WTC11 (cell line): ENCODE measurements around the gene GRIN1. TPM values are rescaled to one million over a fixed set of nuclear protein-coding genes. Genes with fewer than 3 reads are reported as not detected.
A peak's percentile ranks its signal among the peaks of the same experiment; 100 is the strongest.

Experiments
- CBFB ChIP-seq: sonication (generic); formaldehyde crosslinking; IDR thresholded peaks from 2 replicates; pipeline ENCODE4 v1.8.1; 2022; ENCODE audit warnings: mild to moderate bottlenecking, low read depth, missing genetic modification reagents
- CREB1 ChIP-seq: sonication (generic); formaldehyde crosslinking; IDR thresholded peaks from 2 replicates; pipeline ENCODE4 v1.8.0; 2023; ENCODE audit warnings: mild to moderate bottlenecking, missing genetic modification reagents
- ELF4 ChIP-seq: sonication (generic); formaldehyde crosslinking; IDR thresholded peaks from 2 replicates; pipeline ENCODE4 v1.8.1; 2022; ENCODE audit warnings: low read depth, mild to moderate bottlenecking, moderate library complexity, missing genetic modification reagents
- ETV6 ChIP-seq: sonication (generic); formaldehyde crosslinking; IDR thresholded peaks from 2 replicates; pipeline ENCODE4 v1.8.1; 2022; ENCODE audit warnings: mild to moderate bottlenecking, missing genetic modification reagents
- FOXJ3 ChIP-seq: sonication (generic); formaldehyde crosslinking; IDR thresholded peaks from 2 replicates; pipeline ENCODE4 v1.9.0; 2021; ENCODE audit warnings: missing genetic modification reagents, mild to moderate bottlenecking, borderline replicate concordance
- IRF2 ChIP-seq: sonication (generic); formaldehyde crosslinking; IDR thresholded peaks from 2 replicates; pipeline ENCODE4 v1.8.0; 2022; ENCODE audit warnings: low read depth, missing genetic modification reagents, borderline replicate concordance
- JUN ChIP-seq: sonication (generic); formaldehyde crosslinking; IDR thresholded peaks from 2 replicates; pipeline ENCODE4 v1.8.0; 2023; ENCODE audit warnings: mild to moderate bottlenecking, missing genetic modification reagents
- NR2C2 ChIP-seq: sonication (generic); formaldehyde crosslinking; IDR thresholded peaks from 2 replicates; pipeline ENCODE4 v1.8.0; 2022; ENCODE audit warnings: mild to moderate bottlenecking, missing genetic modification reagents
- NR3C1 ChIP-seq: sonication (generic); formaldehyde crosslinking; conservative IDR thresholded peaks from 2 replicates; pipeline ENCODE4 v1.8.1; 2023; ENCODE audit warnings: low read depth, mild to moderate bottlenecking, missing genetic modification reagents
- SMAD4 ChIP-seq: sonication (generic); formaldehyde crosslinking; IDR thresholded peaks from 2 replicates; pipeline ENCODE4 v1.8.0; 2022; ENCODE audit warnings: mild to moderate bottlenecking, missing genetic modification reagents
- SOX15 ChIP-seq: fragments of 250-450 bp; sonication (Bioruptor Pico); IDR thresholded peaks from 2 replicates; pipeline ENCODE4 v1.9.0; 2021; ENCODE audit warnings: mild to moderate bottlenecking
- SP1 ChIP-seq: sonication (generic); formaldehyde crosslinking; conservative IDR thresholded peaks from 2 replicates; pipeline ENCODE4 v1.8.1; 2022; ENCODE audit warnings: missing genetic modification reagents
- TEAD4 ChIP-seq: sonication (generic); formaldehyde crosslinking; IDR thresholded peaks from 2 replicates; pipeline ENCODE4 v1.8.0; 2022; ENCODE audit warnings: mild to moderate bottlenecking, missing genetic modification reagents
- ZNF232 ChIP-seq: sonication (generic); formaldehyde crosslinking; IDR thresholded peaks from 2 replicates; pipeline ENCODE4 v1.8.0; 2022; ENCODE audit warnings: mild to moderate bottlenecking, missing genetic modification reagents
- ZNF416 ChIP-seq: fragments of 250-450 bp; sonication (Bioruptor Pico); IDR thresholded peaks from 2 replicates; pipeline ENCODE4 v1.9.0; 2021; ENCODE audit warnings: mild to moderate bottlenecking, inconsistent platforms
- total RNA-seq: library from RNA; stranded (reverse); gene quantifications from 3 replicates; pipeline ENCODE4 v1.2.3, GENCODE V29; 2021
- TF ChIP-seq, protein P1 (sequence below): sonication (generic); formaldehyde crosslinking; IDR thresholded peaks from 2 replicates; pipeline ENCODE4 v1.8.1; 2023; ENCODE audit warnings: mild to moderate bottlenecking, missing genetic modification reagents
- TF ChIP-seq, protein P2 (sequence below): fragments of 250-450 bp; sonication (Bioruptor Pico); IDR thresholded peaks from 2 replicates; pipeline ENCODE4 v1.9.0; 2021; ENCODE audit warnings: mild to moderate bottlenecking, borderline replicate concordance
- TF ChIP-seq, protein P3 (sequence below): sonication (generic); formaldehyde crosslinking; IDR thresholded peaks from 2 replicates; pipeline ENCODE4 v1.8.1; 2022; ENCODE audit warnings: mild to moderate bottlenecking, missing genetic modification reagents, moderate library complexity, borderline replicate concordance
- TF ChIP-seq, protein P4 (sequence below): fragments of 250-450 bp; sonication (Bioruptor Pico); IDR thresholded peaks from 2 replicates; pipeline ENCODE4 v2.1.2; 2022; ENCODE audit warnings: mild to moderate bottlenecking, moderate library complexity
- TF ChIP-seq, protein P5 (sequence below): fragments of 250-450 bp; sonication (Bioruptor Pico); IDR thresholded peaks from 2 replicates; pipeline ENCODE4 v1.9.0; 2021; ENCODE audit warnings: mild to moderate bottlenecking
- TF ChIP-seq, protein P6 (sequence below): sonication (generic); formaldehyde crosslinking; IDR thresholded peaks from 2 replicates; pipeline ENCODE4 v1.8.0; 2022; ENCODE audit warnings: mild to moderate bottlenecking, missing genetic modification reagents
- TF ChIP-seq, protein P7 (sequence below): sonication (generic); formaldehyde crosslinking; IDR thresholded peaks from 2 replicates; pipeline ENCODE4 v1.8.1; 2022; ENCODE audit warnings: low read depth, mild to moderate bottlenecking, moderate library complexity, missing genetic modification reagents, borderline replicate concordance
- TF ChIP-seq, protein P8 (sequence below): sonication (generic); formaldehyde crosslinking; IDR thresholded peaks from 2 replicates; pipeline ENCODE4 v1.8.1; 2023; ENCODE audit warnings: mild to moderate bottlenecking, missing genetic modification reagents, borderline replicate concordance

The GRIN1 gene
- total RNA-seq, 1 experiment from 2014 or later, result 4.1 TPM

DNA sequence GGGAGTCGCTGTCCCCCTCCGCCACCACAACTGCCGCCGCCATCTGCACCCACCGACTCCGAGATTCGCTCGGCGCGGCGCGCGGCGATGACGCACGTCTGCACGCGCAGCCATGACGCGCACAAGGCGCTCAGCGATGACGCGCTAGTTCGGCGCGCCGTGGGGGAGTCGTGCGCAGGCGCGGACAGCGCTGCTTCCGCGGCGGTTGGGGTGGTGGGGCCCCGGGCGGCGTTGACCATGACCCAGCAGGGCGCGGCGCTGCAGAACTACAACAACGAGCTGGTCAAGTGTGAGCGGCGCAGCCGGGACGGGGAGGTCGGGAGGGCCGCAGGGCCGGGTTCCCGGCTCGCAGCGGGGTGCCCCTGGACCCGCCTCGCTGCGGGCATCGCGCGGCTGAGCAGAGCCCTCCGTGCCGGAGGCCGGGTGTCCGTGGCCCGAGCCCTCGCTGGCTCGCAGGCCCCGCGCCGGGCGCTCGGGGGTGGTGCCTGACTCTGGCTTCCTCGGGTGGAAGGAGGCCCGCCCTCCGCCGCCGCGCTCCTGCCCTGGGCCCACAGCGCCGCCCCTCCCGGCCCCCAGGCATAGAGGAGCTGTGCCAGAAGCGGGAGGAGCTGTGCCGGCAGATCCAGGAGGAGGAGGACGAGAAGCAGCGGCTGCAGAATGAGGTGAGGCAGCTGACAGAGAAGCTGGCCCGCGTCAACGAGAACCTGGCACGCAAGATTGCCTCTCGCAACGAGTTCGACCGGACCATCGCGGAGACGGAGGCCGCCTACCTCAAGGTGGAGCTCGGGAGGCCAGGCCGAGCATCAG lies 49.7 kb downstream of the GRIN1 start, which contains the start of the genes ANAPC2 and SSNA1 (continued):
- TF ChIP-seq, protein P1, sequence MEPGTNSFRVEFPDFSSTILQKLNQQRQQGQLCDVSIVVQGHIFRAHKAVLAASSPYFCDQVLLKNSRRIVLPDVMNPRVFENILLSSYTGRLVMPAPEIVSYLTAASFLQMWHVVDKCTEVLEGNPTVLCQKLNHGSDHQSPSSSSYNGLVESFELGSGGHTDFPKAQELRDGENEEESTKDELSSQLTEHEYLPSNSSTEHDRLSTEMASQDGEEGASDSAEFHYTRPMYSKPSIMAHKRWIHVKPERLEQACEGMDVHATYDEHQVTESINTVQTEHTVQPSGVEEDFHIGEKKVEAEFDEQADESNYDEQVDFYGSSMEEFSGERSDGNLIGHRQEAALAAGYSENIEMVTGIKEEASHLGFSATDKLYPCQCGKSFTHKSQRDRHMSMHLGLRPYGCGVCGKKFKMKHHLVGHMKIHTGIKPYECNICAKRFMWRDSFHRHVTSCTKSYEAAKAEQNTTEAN (CRISPR knock-in tag), result no peak
- no peak for TF ChIP-seq ELF4 (CRISPR knock-in tag)
- TF ChIP-seq, protein P2, sequence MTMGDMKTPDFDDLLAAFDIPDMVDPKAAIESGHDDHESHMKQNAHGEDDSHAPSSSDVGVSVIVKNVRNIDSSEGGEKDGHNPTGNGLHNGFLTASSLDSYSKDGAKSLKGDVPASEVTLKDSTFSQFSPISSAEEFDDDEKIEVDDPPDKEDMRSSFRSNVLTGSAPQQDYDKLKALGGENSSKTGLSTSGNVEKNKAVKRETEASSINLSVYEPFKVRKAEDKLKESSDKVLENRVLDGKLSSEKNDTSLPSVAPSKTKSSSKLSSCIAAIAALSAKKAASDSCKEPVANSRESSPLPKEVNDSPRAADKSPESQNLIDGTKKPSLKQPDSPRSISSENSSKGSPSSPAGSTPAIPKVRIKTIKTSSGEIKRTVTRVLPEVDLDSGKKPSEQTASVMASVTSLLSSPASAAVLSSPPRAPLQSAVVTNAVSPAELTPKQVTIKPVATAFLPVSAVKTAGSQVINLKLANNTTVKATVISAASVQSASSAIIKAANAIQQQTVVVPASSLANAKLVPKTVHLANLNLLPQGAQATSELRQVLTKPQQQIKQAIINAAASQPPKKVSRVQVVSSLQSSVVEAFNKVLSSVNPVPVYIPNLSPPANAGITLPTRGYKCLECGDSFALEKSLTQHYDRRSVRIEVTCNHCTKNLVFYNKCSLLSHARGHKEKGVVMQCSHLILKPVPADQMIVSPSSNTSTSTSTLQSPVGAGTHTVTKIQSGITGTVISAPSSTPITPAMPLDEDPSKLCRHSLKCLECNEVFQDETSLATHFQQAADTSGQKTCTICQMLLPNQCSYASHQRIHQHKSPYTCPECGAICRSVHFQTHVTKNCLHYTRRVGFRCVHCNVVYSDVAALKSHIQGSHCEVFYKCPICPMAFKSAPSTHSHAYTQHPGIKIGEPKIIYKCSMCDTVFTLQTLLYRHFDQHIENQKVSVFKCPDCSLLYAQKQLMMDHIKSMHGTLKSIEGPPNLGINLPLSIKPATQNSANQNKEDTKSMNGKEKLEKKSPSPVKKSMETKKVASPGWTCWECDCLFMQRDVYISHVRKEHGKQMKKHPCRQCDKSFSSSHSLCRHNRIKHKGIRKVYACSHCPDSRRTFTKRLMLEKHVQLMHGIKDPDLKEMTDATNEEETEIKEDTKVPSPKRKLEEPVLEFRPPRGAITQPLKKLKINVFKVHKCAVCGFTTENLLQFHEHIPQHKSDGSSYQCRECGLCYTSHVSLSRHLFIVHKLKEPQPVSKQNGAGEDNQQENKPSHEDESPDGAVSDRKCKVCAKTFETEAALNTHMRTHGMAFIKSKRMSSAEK (CRISPR knock-in tag), result no peak
- TF ChIP-seq, protein P3, sequence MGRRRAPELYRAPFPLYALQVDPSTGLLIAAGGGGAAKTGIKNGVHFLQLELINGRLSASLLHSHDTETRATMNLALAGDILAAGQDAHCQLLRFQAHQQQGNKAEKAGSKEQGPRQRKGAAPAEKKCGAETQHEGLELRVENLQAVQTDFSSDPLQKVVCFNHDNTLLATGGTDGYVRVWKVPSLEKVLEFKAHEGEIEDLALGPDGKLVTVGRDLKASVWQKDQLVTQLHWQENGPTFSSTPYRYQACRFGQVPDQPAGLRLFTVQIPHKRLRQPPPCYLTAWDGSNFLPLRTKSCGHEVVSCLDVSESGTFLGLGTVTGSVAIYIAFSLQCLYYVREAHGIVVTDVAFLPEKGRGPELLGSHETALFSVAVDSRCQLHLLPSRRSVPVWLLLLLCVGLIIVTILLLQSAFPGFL (CRISPR knock-in tag), result 0 out of 2 replicates have a peak, but pooled peaks have one; percentile 27
- TF ChIP-seq NR2C2 (CRISPR knock-in tag), result no peak
- TF ChIP-seq SOX15, result no peak
- TF ChIP-seq, protein P4, sequence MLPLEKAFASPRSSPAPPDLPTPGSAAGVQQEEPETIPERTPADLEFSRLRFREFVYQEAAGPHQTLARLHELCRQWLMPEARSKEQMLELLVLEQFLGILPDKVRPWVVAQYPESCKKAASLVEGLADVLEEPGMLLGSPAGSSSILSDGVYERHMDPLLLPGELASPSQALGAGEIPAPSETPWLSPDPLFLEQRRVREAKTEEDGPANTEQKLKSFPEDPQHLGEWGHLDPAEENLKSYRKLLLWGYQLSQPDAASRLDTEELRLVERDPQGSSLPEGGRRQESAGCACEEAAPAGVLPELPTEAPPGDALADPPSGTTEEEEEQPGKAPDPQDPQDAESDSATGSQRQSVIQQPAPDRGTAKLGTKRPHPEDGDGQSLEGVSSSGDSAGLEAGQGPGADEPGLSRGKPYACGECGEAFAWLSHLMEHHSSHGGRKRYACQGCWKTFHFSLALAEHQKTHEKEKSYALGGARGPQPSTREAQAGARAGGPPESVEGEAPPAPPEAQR (CRISPR knock-in tag), result no peak
- TF ChIP-seq ZNF232 (CRISPR knock-in tag), result 0 out of 2 replicates have a peak, but pooled peaks have one; percentile 66
- peak; percentile 100 for TF ChIP-seq CREB1 (CRISPR knock-in tag)
- TF ChIP-seq, protein P5, sequence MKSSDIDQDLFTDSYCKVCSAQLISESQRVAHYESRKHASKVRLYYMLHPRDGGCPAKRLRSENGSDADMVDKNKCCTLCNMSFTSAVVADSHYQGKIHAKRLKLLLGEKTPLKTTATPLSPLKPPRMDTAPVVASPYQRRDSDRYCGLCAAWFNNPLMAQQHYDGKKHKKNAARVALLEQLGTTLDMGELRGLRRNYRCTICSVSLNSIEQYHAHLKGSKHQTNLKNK (CRISPR knock-in tag), result no peak
- peak; percentile 60; the same call in 1 of the 2 replicates for TF ChIP-seq JUN (CRISPR knock-in tag)
- peak; percentile 99 for TF ChIP-seq SP1 (CRISPR knock-in tag)
- TF ChIP-seq, protein P6, sequence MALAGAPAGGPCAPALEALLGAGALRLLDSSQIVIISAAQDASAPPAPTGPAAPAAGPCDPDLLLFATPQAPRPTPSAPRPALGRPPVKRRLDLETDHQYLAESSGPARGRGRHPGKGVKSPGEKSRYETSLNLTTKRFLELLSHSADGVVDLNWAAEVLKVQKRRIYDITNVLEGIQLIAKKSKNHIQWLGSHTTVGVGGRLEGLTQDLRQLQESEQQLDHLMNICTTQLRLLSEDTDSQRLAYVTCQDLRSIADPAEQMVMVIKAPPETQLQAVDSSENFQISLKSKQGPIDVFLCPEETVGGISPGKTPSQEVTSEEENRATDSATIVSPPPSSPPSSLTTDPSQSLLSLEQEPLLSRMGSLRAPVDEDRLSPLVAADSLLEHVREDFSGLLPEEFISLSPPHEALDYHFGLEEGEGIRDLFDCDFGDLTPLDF, result 0 out of 2 replicates have a peak, but pooled peaks have one; percentile 27
- no peak for TF ChIP-seq IRF2
- no peak for TF ChIP-seq ZNF416 (CRISPR knock-in tag)
- peak; percentile 96 for TF ChIP-seq ETV6 (CRISPR knock-in tag)
- TF ChIP-seq, protein P7, sequence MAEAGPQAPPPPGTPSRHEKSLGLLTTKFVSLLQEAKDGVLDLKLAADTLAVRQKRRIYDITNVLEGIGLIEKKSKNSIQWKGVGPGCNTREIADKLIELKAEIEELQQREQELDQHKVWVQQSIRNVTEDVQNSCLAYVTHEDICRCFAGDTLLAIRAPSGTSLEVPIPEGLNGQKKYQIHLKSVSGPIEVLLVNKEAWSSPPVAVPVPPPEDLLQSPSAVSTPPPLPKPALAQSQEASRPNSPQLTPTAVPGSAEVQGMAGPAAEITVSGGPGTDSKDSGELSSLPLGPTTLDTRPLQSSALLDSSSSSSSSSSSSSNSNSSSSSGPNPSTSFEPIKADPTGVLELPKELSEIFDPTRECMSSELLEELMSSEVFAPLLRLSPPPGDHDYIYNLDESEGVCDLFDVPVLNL (CRISPR knock-in tag), result no peak
- no peak for TF ChIP-seq FOXJ3 (CRISPR knock-in tag)
- no peak for TF ChIP-seq SMAD4 (CRISPR knock-in tag)
- TF ChIP-seq CBFB (CRISPR knock-in tag), result peak; percentile 97
- TF ChIP-seq TEAD4 (CRISPR knock-in tag), result no peak
- no peak for TF ChIP-seq NR3C1 (CRISPR knock-in tag)
- TF ChIP-seq, protein P8, sequence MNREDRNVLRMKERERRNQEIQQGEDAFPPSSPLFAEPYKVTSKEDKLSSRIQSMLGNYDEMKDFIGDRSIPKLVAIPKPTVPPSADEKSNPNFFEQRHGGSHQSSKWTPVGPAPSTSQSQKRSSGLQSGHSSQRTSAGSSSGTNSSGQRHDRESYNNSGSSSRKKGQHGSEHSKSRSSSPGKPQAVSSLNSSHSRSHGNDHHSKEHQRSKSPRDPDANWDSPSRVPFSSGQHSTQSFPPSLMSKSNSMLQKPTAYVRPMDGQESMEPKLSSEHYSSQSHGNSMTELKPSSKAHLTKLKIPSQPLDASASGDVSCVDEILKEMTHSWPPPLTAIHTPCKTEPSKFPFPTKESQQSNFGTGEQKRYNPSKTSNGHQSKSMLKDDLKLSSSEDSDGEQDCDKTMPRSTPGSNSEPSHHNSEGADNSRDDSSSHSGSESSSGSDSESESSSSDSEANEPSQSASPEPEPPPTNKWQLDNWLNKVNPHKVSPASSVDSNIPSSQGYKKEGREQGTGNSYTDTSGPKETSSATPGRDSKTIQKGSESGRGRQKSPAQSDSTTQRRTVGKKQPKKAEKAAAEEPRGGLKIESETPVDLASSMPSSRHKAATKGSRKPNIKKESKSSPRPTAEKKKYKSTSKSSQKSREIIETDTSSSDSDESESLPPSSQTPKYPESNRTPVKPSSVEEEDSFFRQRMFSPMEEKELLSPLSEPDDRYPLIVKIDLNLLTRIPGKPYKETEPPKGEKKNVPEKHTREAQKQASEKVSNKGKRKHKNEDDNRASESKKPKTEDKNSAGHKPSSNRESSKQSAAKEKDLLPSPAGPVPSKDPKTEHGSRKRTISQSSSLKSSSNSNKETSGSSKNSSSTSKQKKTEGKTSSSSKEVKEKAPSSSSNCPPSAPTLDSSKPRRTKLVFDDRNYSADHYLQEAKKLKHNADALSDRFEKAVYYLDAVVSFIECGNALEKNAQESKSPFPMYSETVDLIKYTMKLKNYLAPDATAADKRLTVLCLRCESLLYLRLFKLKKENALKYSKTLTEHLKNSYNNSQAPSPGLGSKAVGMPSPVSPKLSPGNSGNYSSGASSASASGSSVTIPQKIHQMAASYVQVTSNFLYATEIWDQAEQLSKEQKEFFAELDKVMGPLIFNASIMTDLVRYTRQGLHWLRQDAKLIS, result no peak
